ENCODE results near the gene TBX6. TPM values are rescaled to one million over a fixed set of nuclear protein-coding genes. Genes with fewer than 3 reads are reported as not detected.

TBX6 gene
- total RNA-seq (1 to 10 TPM in 3 of 4 donors, under 1 TPM in 1; 0.54 to 1.7 (median 1.1) TPM), polyA plus RNA-seq (1 to 10 TPM in 1 of 3 donors, under 1 TPM in 2; 0.23 to 1.1 (median 0.60) TPM)

- Histone ChIP-seq H3K4me3 (peak within 1 kb of the TSS; percentile 35 to 65 (median 50)), H3K4me1 (peaks cover 0 to 51% (median 46%) of the 10 kb centered on the region in 4 donors), H3K27me3 (no peaks in the 10 kb centered on the region), H3K36me3 (peaks cover 0 to 23% (median 10%) of the 10 kb centered on the region in 4 donors), H3K9me3 (no peaks in the 10 kb centered on the region), H3K27ac (peak within 1 kb of the TSS; percentile 81 to 97 (median 87))
- DNase-seq, result peak; percentile 96
- intact Hi-C loops (cut with DNase I), result loop anchor here (2.0 to 10.0 kb wide), 7 partner anchors 21 to 1363 kb away; partner anchors contain the start of genes ARMC5, FBRS, HIRIP3 and INO80E
- 1% methylated on average over 76 of the region's 76 CpGs for WGBS, 2 donors
- TF ChIP-seq EP300 (IDR thresholded peaks at IDR 0.05) (no peak), POLR2AphosphoS5 (IDR thresholded peaks at IDR 0.05) (peak in 3 of 4 donors; percentile 49 to 66 (median 63)), CTCF (IDR thresholded peaks at IDR 0.05) (peak; percentile 76 to 92 (median 85))
Observed at GRCh38 chr16:30091474-30092372, at the start of gene TBX6. Gene TBX6 (minus strand): TSS chr16:30091924. CDS start chr16:30091193, 731 bp downstream.

GRCh38 chr16:30139583-30140481 is 48.1 kb upstream of the TBX6 start:
- H3K36me3 ChIP-seq, result no peaks in the 10 kb centered on the region
- no peaks in the 10 kb centered on the region for H3K4me1 ChIP-seq
- DNase-seq, result no peak
- H3K27ac ChIP-seq, result no peak overlapping the region
- WGBS, 2 donors, result 51 to 64% methylated on average over 13 of the region's 13 CpGs
- H3K4me3 ChIP-seq, result no peak overlapping the region
- no peaks in the 10 kb centered on the region for H3K27me3 ChIP-seq
- intact Hi-C loops (cut with DNase I), result no loop called here
- TF ChIP-seq POLR2AphosphoS5 (IDR thresholded peaks at IDR 0.05), result no peak
- TF ChIP-seq CTCF (IDR thresholded peaks at IDR 0.05), result no peak
- TF ChIP-seq EP300 (IDR thresholded peaks at IDR 0.05), result no peak
- no peak for TF ChIP-seq POLR2A (IDR thresholded peaks at IDR 0.05)
- no peaks in the 10 kb centered on the region for H3K9me3 ChIP-seq

- TF ChIP-seq CTCF (IDR thresholded peaks at IDR 0.05), result no peak
- TF ChIP-seq EP300 (IDR thresholded peaks at IDR 0.05), result no peak
- no peak overlapping the region for H3K4me3 ChIP-seq
- intact Hi-C loops (cut with DNase I), result no loop called here
Observed at GRCh38 chr16:30137897-30138296, 46.2 kb upstream of the TBX6 start.

GRCh38 chr16:30136971-30137605 is 45.4 kb upstream of the TBX6 start:
- no peak overlapping the region for H3K4me3 ChIP-seq
- no peak for DNase-seq
- peak overlapping the region in 1 of 4 donors; percentile 2 for H3K27ac ChIP-seq
- H3K4me1 ChIP-seq, result peaks cover 0 to 3% (median 0%) of the 10 kb centered on the region in 4 donors
- intact Hi-C loops (cut with DNase I), result no loop called here
- TF ChIP-seq CTCF (IDR thresholded peaks at IDR 0.05), result no peak
- no peak for TF ChIP-seq POLR2AphosphoS5 (IDR thresholded peaks at IDR 0.05)
- TF ChIP-seq POLR2A (IDR thresholded peaks at IDR 0.05), result no peak
- no peak for TF ChIP-seq EP300 (IDR thresholded peaks at IDR 0.05)
- no peaks in the 10 kb centered on the region for H3K9me3 ChIP-seq
- 70 to 76% methylated on average over 11 of the region's 11 CpGs for WGBS, 2 donors
- H3K36me3 ChIP-seq, result no peaks in the 10 kb centered on the region
- H3K27me3 ChIP-seq, result no peaks in the 10 kb centered on the region

More at GRCh38 chr16:30137897-30138296, 46.2 kb upstream of the TBX6 start:
- WGBS, 2 donors, result 82 to 84% methylated on average over 8 of the region's 8 CpGs
- no peak for DNase-seq
- Histone ChIP-seq H3K36me3 (no peaks in the 10 kb centered on the region), H3K4me1 (no peaks in the 10 kb centered on the region), H3K27ac (peak overlapping the region in 1 of 4 donors; percentile 2), H3K27me3 (no peaks in the 10 kb centered on the region), H3K9me3 (no peaks in the 10 kb centered on the region)

Measured in sigmoid colon (tissue), 7 donors.